Body of pancreas (tissue), 4 donors: ENCODE results near the gene LRRC8B. TPM values are rescaled to one million over a fixed set of nuclear protein-coding genes. Genes with fewer than 3 reads are reported as not detected.

ENCODE experiments used
- ATAC-seq: fragments of 150-250 bp; one replicate; pipeline ENCODE4 v1.9.1; 2016
- DNase-seq, 4 donors: peaks; one replicate each; pipeline ENCODE4 v3.0.0-alpha.2; 2019
- H3K27ac ChIP-seq, 4 donors: fragments of 200-600 bp; sonication (generic); 1 replicate in 3 of 4; 2 replicates in 1 of 4; pipeline versions ENCODE4 v1.5.1 to v1.6.1; 2016 to 2019; ENCODE audit warnings: mild to moderate bottlenecking in 1 of 4, mixed read lengths in 1 of 4, moderate library complexity in 1 of 4
- H3K27me3 ChIP-seq, 2 donors: fragments of 200-600 bp; sonication (generic); one replicate each; pipeline ENCODE4 v1.6.0; 2016; ENCODE audit warnings: mild to moderate bottlenecking in 1 of 2
- H3K36me3 ChIP-seq, 2 donors: fragments of 200-600 bp; sonication (generic); replicated peaks in 1 of 2; 2 replicates each; pipeline ENCODE4 v1.5.1; 2016; ENCODE audit warnings: low read depth in 2 of 2; ENCODE audit not compliant: insufficient read depth in 1 of 2
- H3K4me1 ChIP-seq: fragments of 200-600 bp; sonication (generic); one replicate; pipeline ENCODE4 v1.6.0; 2016
- H3K4me3 ChIP-seq, 2 donors: fragments of 200-600 bp; sonication (generic); 1 replicate in 1 of 2; 2 replicates in 1 of 2; pipeline ENCODE4 v1.5.1; 2016 to 2019
- H3K9me3 ChIP-seq, 3 donors: fragments of 200-600 bp; sonication (generic); 1 replicate in 2 of 3; 2 replicates in 1 of 3; pipeline ENCODE4 v1.5.1; 2016
- CTCF ChIP-seq, 7 experiments: fragments of 450-650 bp in 4 of 7; fragments of 200-600 bp in 3 of 7; sonication (generic) in 3 of 7; IDR thresholded peaks; one replicate each; pipeline ENCODE4 v1.5.1; 2016 to 2019; ENCODE audit warnings: antibody characterized with exemption in 7 of 7
- POLR2A ChIP-seq, 3 donors: fragments of 450-650 bp; IDR thresholded peaks; one replicate each; pipeline ENCODE4 v1.6.1; 2016; ENCODE audit warnings: antibody characterized with exemption in 3 of 3, mild to moderate bottlenecking in 2 of 3
- WGBS, 2 donors: methylation state at CpG; one replicate each; pipeline ENCODE4 v1.1.5; 2017; 5-methylcytosine and 5-hydroxymethylcytosine counted together
- intact Hi-C: fragments of 100-400 bp; cut with DNase I; formaldehyde crosslinking; loops from one replicate; pipeline ENCODE4 v1.15.1; 2023
- total RNA-seq, 2 donors: library from RNA; depleted of rRNA; stranded (reverse); fragments of >200 nt; gene quantifications; one replicate each; pipeline ENCODE4 v1.1.0, GENCODE V29; 2016

Gene LRRC8B
- total RNA-seq, 2 donors from 2014 or later, result 6.0 to 23.4 TPM

GRCh38 chr1:89532866-89533265 is 8.2 kb downstream of the LRRC8B start:
- Histone ChIP-seq H3K4me1 (peaks cover 27% of the 10 kb centered on the region), H3K36me3 (no peaks in the 10 kb centered on the region), H3K27ac (no peak overlapping the region), H3K4me3 (no peak overlapping the region), H3K9me3 (no peaks in the 10 kb centered on the region), H3K27me3 (no peaks in the 10 kb centered on the region)
- intact Hi-C loops, result no loop called here
- WGBS, 2 donors, result 50 to 73% methylated on average over 1 of the region's 1 CpG
- ATAC-seq (no peak), DNase-seq (no peak)
- TF ChIP-seq POLR2A (IDR thresholded peaks at IDR 0.05) (no peak), CTCF (IDR thresholded peaks at IDR 0.05) (no peak)

GRCh38 chr1:89535537-89535936 is 10.9 kb downstream of the LRRC8B start:
- TF ChIP-seq CTCF (IDR thresholded peaks at IDR 0.05), result no peak
- no peak for TF ChIP-seq POLR2A (IDR thresholded peaks at IDR 0.05)
- 90 to 96% methylated on average over 2 of the region's 2 CpGs for WGBS, 2 donors
- H3K27me3 ChIP-seq, result no peaks in the 10 kb centered on the region
- H3K4me1 ChIP-seq, result peaks cover 16% of the 10 kb centered on the region
- intact Hi-C loops, result no loop called here
- no peak overlapping the region for H3K4me3 ChIP-seq
- ATAC-seq, result no peak
- no peak for DNase-seq
- no peaks in the 10 kb centered on the region for H3K36me3 ChIP-seq
- no peaks in the 10 kb centered on the region for H3K9me3 ChIP-seq
- no peak overlapping the region for H3K27ac ChIP-seq

- WGBS, 2 donors, result 70 to 77% methylated on average over 5 of the region's 5 CpGs
- Histone ChIP-seq H3K27ac (no peak overlapping the region), H3K27me3 (no peaks in the 10 kb centered on the region), H3K9me3 (no peaks in the 10 kb centered on the region), H3K36me3 (no peaks in the 10 kb centered on the region), H3K4me1 (peaks cover 4% of the 10 kb centered on the region), H3K4me3 (no peak overlapping the region)
- DNase-seq (no peak), ATAC-seq (no peak)
- intact Hi-C loops, result no loop called here
- no peak for TF ChIP-seq POLR2A (IDR thresholded peaks at IDR 0.05)
- no peak for TF ChIP-seq CTCF (IDR thresholded peaks at IDR 0.05)
Measured at GRCh38 chr1:89536555-89537341, 12.1 kb downstream of the LRRC8B start.

- intact Hi-C loops, result no loop called here
- Histone ChIP-seq H3K4me3 (no peak overlapping the region), H3K27ac (no peak overlapping the region), H3K9me3 (no peaks in the 10 kb centered on the region), H3K27me3 (no peaks in the 10 kb centered on the region), H3K36me3 (no peaks in the 10 kb centered on the region), H3K4me1 (no peaks in the 10 kb centered on the region)
- TF ChIP-seq POLR2A (IDR thresholded peaks at IDR 0.05) (no peak), CTCF (IDR thresholded peaks at IDR 0.05) (no peak)
- no peak for ATAC-seq
- 59 to 77% methylated on average over 2 of the region's 2 CpGs for WGBS, 2 donors
- no peak for DNase-seq
Measured at GRCh38 chr1:89538361-89538760, 13.7 kb downstream of the LRRC8B start.

- no peaks in the 10 kb centered on the region for H3K4me1 ChIP-seq
- H3K9me3 ChIP-seq, result no peaks in the 10 kb centered on the region
- H3K4me3 ChIP-seq, result no peak overlapping the region
- ATAC-seq (no peak), DNase-seq (no peak)
- 92 to 95% methylated on average over 3 of the region's 3 CpGs for WGBS, 2 donors
- intact Hi-C loops, result no loop called here
- H3K36me3 ChIP-seq, result no peaks in the 10 kb centered on the region
- TF ChIP-seq POLR2A (IDR thresholded peaks at IDR 0.05) (no peak), CTCF (IDR thresholded peaks at IDR 0.05) (no peak)
- no peaks in the 10 kb centered on the region for H3K27me3 ChIP-seq
- no peak overlapping the region for H3K27ac ChIP-seq
Measured at GRCh38 chr1:89539128-89539527, 14.5 kb downstream of the LRRC8B start.
